Measurements from ENCODE around the gene SSC4D. TPM values are rescaled to one million over a fixed set of nuclear protein-coding genes. Genes with fewer than 3 reads are reported as not detected.
"Not testable (repeated sequence)": the region's sequence is repeated elsewhere in the genome, so short reads cannot be mapped to it uniquely, and the experiment has no call there.

SSC4D gene
- total RNA-seq, 1 donor from 2014 or later, result 0.99 TPM

DNA sequence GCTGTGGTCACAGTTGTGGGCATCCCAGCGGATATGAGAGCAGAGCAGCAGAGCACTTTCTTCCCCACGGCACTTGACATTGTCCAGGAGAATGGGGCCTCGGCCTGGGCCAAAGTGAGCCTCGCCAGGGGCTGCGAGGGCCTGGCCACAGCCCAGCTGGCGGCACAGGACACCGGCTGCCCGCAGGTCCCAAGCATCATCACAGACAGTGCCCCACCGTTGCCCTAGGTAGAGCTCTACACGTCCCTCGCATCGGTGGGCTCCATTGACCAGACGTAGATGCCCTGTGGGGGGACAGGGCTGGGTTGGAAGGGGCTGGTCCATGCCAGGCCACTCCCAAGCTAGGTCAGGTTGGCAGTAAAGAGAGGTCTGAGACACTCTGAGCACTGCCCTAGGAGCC is 19.4 kb downstream of the SSC4D start:
- intact Hi-C loops (cut with micrococcal nuclease), result no loop called here
- no peak for DNase-seq
- no peak overlapping the region for H3K27ac ChIP-seq (replicated peaks)
- H3K27me3 ChIP-seq (ENCODE audit: low read depth), result no peaks in the 10 kb centered on the region
- peaks cover 23% of the 10 kb centered on the region for H3K4me1 ChIP-seq
- TF ChIP-seq, protein P1, sequence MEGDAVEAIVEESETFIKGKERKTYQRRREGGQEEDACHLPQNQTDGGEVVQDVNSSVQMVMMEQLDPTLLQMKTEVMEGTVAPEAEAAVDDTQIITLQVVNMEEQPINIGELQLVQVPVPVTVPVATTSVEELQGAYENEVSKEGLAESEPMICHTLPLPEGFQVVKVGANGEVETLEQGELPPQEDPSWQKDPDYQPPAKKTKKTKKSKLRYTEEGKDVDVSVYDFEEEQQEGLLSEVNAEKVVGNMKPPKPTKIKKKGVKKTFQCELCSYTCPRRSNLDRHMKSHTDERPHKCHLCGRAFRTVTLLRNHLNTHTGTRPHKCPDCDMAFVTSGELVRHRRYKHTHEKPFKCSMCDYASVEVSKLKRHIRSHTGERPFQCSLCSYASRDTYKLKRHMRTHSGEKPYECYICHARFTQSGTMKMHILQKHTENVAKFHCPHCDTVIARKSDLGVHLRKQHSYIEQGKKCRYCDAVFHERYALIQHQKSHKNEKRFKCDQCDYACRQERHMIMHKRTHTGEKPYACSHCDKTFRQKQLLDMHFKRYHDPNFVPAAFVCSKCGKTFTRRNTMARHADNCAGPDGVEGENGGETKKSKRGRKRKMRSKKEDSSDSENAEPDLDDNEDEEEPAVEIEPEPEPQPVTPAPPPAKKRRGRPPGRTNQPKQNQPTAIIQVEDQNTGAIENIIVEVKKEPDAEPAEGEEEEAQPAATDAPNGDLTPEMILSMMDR (IDR thresholded peaks at IDR 0.05; ENCODE audit: borderline replicate concordance), result no peak
- no peaks in the 10 kb centered on the region for H3K36me3 ChIP-seq
- H3K4me3 ChIP-seq, result no peak overlapping the region
- no peaks in the 10 kb centered on the region for H3K9me3 ChIP-seq (replicated peaks)

DNA sequence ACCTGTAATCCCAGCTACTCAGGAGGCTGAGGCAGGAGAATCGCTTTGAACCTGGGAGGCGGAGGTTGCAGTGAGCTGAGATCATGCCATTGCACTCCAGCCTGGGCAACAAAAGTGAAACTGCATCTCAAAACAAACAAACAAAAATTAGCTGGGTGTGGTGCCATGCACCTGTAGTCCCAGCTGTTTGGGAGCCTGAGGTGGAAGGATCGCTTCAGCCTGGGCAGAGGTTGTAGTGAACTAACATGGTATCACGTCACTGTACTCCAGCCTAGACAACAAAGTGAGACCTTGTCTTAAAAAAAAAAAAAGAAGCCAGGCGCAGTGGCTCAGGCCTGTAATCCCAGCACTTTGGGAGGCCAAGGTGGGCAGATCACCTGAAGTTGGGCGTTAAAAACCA is 21.7 kb downstream of the SSC4D start:
- H3K36me3 ChIP-seq; H3K27me3 ChIP-seq (ENCODE audit: low read depth); DNase-seq; H3K9me3 ChIP-seq (replicated peaks); H3K4me3 ChIP-seq; H3K27ac ChIP-seq (replicated peaks); intact Hi-C loops (cut with micrococcal nuclease): not testable (repeated sequence)
- H3K4me1 ChIP-seq, result peaks cover 14% of the 10 kb centered on the region

DNA sequence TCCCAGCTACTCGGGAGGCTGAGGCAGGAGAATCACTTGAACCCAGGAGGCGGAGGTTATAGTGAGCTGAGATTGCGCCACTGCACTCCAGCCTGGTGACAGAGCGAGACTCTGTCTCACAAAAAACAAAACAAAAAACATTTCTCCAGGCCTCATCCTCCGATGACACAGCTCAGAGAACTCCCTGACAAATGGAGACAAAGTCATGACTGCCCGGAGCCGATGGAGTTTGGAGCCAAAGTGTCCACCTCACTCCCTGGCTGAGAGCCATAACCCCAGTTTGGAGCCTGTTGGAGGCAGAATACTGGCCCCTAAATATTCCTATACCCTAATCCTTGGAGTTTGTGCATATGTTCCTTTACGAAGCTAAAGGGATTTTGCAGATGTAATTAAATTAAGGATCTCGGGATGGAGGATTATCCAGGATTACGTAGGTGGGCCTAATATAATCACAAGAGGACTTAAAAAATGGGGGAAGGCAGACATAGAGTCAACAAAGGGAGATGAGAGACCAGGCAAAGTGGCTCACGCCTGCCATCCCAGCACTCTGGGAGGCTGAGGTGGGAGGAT is 22.7 kb downstream of the SSC4D start:
- H3K4me1 ChIP-seq, result peaks cover 9% of the 10 kb centered on the region
- no peak for DNase-seq
- no peaks in the 10 kb centered on the region for H3K9me3 ChIP-seq (replicated peaks)
- H3K27ac ChIP-seq (replicated peaks), result no peak overlapping the region
- TF ChIP-seq, protein P1 (IDR thresholded peaks at IDR 0.05; ENCODE audit: borderline replicate concordance), result no peak
- H3K27me3 ChIP-seq (ENCODE audit: low read depth), result no peaks in the 10 kb centered on the region
- no peak overlapping the region for H3K4me3 ChIP-seq
- no peaks in the 10 kb centered on the region for H3K36me3 ChIP-seq
- intact Hi-C loops (cut with micrococcal nuclease), result no loop called here

DNA sequence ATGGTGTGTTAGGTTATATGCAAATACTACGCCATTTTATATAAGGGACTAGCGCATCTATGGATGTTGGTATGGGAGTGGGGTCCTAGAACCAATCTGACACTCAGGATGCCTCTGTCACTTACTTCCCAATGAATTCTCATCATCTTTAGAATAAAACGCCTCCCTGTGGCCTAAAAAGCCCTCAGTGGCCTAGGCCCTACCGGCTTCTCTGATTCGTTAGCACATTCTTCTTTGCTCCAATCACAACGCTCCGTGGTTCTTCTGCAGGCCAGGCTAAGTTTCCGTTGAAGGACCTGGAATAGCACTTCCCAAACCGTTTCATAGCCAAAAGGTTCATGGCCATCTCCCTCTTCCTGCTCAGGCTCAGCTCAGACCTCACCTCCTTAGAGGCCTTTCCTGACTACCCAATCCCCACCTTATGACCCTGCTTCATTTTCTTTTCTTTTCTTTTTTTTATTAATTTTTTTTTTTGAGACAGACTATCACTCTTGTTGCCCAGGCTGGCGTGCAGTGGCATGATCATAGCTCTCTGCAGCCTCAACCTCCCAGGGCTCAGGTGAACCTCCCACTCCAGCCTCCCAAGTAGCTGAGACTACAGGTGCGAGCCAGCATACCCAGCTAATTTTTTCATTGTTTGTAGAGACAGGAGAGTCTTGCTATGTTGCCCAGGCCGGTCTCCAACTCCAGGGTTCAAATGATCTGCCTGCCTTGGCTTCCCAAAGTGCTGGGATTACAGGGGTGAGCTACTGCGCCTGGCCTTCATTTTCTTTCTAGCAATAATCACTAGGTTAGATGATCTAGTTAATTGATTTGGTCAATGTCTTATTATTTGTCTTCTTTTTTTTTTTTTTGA is 26.2 kb downstream of the SSC4D start:
- no peaks in the 10 kb centered on the region for H3K27me3 ChIP-seq (ENCODE audit: low read depth)
- H3K9me3 ChIP-seq (replicated peaks), result no peaks in the 10 kb centered on the region
- intact Hi-C loops (cut with micrococcal nuclease), result no loop called here
- H3K4me1 ChIP-seq, result peaks cover 26% of the 10 kb centered on the region
- H3K36me3 ChIP-seq, result no peaks in the 10 kb centered on the region
- TF ChIP-seq, protein P1 (IDR thresholded peaks at IDR 0.05; ENCODE audit: borderline replicate concordance), result no peak
- H3K27ac ChIP-seq (replicated peaks), result peak overlapping the region; percentile 52
- DNase-seq, result no peak
- no peak overlapping the region for H3K4me3 ChIP-seq

DNA sequence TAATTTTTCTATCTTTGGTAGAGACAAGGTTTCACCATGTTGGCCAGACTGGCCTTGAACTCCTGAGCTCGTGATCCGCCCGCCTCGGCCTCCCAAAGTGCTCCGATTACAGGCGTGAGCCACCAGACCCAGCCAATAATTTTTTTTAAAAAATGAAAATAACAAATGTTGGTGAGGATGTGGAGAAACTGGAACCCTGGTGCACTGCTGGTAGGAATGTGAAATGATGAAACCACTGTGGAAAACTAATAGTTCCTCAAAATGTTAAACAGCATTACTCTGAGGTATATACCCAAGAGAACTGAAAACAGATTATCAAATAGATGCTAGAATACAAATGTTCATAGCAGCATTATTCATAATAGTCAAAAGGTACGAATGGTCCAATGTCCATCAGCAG is 27.7 kb downstream of the SSC4D start:
- no peak for DNase-seq
- TF ChIP-seq, protein P1 (IDR thresholded peaks at IDR 0.05; ENCODE audit: borderline replicate concordance), result no peak
- H3K27ac ChIP-seq (replicated peaks), result peak overlapping the region; percentile 98

DNA sequence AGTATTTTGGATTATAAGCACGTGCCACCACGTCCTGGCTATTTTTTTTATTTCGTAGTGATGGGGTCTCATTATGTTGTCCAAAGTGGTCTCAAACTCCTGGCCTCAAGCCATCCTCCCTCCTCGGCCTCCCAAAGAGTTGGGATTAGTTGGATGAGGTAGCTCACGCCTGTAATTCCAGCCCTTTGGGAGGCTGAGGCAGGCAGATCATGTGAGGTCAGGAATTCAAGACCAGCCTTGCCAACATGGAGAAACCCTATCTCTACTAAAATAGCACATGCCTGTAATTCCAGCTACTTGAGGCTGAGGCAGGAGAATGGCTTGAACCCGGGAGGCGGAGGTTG is 28.9 kb downstream of the SSC4D start:
- TF ChIP-seq, protein P1 (IDR thresholded peaks at IDR 0.05; ENCODE audit: borderline replicate concordance), result no peak
- intact Hi-C loops (cut with micrococcal nuclease), result no loop called here
- Histone ChIP-seq H3K4me1 (peaks cover 39% of the 10 kb centered on the region), H3K27ac (replicated peaks) (peak overlapping the region; percentile 98), H3K36me3 (no peaks in the 10 kb centered on the region), H3K9me3 (replicated peaks) (no peaks in the 10 kb centered on the region), H3K27me3 (ENCODE audit: low read depth) (no peaks in the 10 kb centered on the region), H3K4me3 (peak overlapping the region; percentile 60)
- no peak for DNase-seq

More for the DNA sequence above, 27.7 kb downstream of the SSC4D start:
- no peaks in the 10 kb centered on the region for H3K27me3 ChIP-seq (ENCODE audit: low read depth)
- H3K36me3 ChIP-seq, result no peaks in the 10 kb centered on the region
- H3K9me3 ChIP-seq (replicated peaks), result no peaks in the 10 kb centered on the region
- intact Hi-C loops (cut with micrococcal nuclease), result no loop called here
- no peak overlapping the region for H3K4me3 ChIP-seq
- peaks cover 39% of the 10 kb centered on the region for H3K4me1 ChIP-seq

Measured in left ventricle myocardium inferior (tissue), 1 donor.